Fibroblast of peridontal ligament (primary cell): ENCODE measurements around the gene PRKCB.
"Not testable (repeated sequence)": the region's sequence is repeated elsewhere in the genome, so short reads cannot be mapped to it uniquely, and the experiment has no call there.

Source experiments
- DNase-seq: peaks from one replicate; pipeline ENCODE4 v3.0.0-alpha.2; 2010; ENCODE audit errors: extremely low read depth

PRKCB gene

DNA sequence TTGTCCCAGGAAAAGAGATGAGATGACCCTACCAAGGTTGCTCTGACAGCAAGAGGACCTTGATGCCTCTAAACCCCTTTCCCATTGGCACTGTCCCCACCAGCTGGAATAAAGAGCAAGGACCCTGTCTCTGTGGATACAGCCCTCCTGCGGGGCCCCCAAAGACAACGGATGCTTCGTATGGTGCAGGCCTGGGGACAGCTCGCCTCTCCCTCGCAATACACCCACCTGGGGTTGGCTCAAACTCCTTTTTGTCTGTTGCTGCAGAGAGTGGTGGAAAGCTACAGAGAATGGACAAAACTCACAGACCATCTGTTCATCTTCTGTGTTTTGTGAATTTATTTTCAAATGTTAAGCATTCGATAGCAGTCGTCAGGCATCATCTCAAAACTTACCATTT lies 392.7 kb downstream of the PRKCB start:
- no peak for DNase-seq

DNA sequence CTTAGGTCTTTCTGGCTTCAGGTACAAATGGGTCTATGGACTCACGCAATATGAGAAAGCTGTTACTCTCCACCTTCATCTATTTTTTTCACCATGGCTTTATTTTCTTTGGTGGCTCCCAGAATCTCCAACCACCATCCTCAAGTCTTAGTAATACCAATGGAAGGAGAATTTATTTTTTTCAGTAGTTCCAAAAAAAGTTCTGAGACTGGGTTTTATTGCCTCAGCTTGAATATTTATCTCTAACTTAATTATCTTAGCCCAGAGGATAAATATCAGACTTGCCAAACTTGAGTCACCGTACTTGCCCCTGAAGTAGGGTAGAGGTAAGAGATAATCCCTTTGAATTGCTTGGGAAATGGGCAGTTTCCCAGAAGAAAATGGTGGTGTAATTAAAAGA lies 397.2 kb downstream of the PRKCB start:
- DNase-seq = no peak

DNA sequence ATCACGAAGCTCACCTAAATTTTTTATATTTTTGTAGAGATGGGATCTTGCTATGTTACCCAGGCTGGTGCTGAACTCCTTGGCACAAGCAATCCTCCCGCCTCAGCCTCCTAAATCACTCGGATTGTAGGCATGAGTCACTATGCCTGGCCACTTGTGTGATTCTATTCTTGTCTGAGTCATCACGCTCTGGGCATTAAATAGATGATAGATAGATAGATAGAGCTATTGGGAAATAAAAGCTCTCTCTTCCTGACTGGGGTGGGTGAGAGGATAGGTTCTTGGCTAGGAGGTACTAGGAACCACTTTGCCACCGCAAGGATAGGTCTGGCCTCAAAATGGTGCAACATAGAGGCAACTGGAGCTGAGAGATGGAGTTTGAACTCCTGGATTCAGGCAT lies 399.0 kb downstream of the PRKCB start:
- no peak for DNase-seq

DNA sequence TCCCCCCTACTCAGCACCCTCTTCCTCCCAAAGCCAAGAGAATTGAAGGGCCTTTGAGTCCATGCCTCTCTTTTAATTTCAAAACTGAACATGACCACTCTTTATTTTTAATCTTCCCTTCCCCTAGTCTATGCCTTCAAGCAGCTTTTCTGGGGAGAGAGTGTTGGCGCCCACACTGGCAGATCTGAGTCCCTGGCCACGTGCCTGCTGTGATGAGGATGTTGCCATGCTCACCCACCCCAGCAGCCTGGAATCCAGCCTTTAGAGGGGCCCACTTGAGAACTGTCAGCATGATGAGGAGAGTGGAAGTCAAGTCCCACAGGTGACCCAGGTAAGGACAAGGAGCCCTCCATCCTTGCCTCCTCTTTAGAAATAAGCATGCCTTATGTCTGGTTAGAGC lies 400.0 kb downstream of the PRKCB start:
- no peak for DNase-seq

DNA sequence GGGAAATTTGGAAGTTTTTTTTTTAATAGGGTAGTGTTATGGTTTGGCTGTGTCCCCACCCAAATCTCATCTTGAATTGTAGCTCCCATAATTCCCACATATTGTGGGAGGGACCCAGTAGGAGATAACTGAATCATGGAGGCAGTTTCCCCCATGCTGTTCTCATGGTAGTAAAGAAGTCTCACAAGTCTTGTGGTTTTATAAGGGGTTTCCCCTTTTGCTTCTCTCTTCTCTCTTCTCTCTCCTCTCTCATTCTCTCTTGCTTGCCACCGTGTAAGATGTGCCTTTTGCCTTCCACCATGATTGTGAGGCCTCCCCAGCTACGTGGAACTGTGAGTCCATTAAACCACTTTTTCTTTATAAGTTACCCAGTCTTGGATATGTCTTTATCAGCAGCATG lies 403.1 kb downstream of the PRKCB start:
- DNase-seq = not testable (repeated sequence)

DNA sequence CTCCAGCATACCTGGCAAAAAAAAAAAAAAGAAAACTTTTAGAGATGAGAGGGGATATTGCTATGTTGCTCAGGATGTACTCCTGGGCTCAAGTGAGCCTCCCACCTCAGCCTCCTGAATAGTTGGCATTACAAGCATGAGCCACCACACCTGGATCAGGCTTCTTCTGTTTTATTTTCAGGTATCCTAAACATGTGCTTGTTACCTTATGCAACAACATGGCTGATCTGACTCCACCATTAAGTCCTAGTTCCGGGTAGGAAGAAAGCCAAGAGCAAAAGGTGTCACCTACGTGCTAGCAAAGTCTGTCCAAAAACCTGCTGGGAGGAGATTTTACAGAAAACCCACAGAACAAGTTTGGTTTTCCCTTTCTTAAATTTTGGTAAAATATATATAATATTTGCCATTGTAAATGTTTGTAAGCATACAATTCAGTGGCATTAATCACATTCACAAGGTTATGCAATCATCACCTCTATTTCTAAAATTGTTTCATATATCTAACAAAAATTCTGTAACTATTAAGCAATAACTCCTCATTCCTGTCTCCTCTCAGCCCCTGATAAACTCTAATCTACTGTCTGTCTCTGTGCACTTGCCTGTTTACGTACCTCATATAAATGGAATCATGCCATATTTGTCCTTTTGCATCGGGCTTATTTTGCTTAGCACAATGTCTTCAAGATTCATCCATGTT lies 411.3 kb downstream of the PRKCB start:
- no peak for DNase-seq

DNA sequence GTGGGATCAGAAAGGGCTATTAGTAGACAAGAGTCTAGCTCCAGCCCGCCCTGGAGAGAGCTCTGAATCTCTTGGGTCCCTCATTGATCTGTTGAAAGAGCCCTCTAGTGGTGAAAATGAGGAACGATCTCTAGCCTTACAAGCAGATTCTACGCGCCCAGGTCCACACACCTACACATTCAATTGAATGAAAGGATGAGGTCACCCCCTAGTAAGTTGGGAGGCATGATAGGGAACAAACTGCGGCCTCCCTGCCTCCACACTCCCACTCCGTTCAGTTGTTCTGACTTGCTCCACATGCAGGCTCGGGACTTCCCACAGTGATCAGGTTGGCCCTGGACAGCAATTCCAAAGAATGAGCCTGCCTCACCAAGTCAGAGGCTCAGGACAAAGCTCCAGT lies 417.4 kb downstream of the PRKCB start:
- peak; percentile 3 for DNase-seq

DNA sequence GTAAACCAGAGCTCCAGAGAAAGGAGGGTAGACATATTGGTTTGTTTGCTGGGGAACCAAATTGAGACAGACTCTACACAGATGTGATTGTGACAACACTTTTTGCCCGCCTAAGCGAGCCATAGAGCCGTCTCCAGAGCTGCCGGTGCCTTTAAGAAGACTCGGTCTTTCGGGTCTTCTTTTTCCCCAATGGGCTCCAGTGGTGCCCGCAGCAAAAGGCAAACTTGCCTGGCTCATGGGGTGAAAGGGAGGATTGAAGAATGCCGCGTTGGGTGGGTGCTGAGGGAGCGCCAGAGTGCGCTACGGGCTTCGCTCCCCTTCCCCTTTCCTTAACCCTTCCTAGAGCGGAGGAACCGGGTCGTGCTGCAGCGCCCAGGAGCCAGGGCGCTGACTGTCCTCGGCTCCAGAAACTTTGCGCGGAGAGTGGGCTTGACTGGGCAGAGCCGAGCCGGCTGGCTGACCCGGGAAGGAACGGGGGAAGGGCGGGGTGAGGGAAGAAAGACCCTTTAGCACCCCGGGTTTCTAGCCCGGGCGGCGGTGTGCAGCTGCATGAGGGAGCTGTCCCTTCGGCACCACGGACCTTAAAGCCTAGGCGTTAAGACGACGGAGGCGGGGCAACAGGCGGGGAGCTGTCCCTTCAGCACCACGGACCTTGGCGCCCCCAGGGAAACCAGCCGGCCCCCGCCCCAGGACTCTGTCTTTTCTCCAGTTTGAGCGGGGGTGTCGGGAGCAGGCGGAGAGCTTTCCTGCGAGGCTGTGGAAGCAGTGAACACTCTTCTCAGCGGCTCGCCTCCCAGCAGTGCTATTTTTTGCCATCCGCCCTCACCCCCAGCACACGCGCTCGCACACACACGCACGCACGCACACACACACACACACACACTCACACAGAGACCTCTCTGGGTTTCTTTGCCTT lies 419.9 kb downstream of the PRKCB start, which contains the start of gene CACNG3:
Gene CACNG3, plus strand, starts transcription at position 880 of the 916 bp plus-strand sequence. CDS start 420 bp downstream, outside the sequence.
- no peak for DNase-seq

DNA sequence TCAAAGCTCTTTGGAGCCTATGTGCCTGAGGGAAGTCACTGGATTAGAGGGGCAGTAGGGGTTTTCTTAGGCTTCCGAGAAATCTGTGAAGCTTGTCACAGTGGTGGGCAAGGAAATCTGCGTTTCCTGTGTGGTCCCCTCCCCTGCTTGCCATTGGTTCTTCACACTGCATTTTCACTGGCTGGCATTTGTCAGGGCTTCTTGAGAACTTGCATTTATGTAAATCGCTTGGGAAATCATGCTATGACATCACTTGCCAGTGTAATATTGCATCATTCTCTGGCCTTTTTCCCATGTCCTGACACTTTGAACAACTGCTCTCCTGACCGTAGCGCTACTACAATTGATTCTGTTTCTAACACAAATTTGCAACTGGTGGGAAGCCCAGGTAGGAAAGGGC lies 422.2 kb downstream of the PRKCB start:
- DNase-seq = no peak

DNA sequence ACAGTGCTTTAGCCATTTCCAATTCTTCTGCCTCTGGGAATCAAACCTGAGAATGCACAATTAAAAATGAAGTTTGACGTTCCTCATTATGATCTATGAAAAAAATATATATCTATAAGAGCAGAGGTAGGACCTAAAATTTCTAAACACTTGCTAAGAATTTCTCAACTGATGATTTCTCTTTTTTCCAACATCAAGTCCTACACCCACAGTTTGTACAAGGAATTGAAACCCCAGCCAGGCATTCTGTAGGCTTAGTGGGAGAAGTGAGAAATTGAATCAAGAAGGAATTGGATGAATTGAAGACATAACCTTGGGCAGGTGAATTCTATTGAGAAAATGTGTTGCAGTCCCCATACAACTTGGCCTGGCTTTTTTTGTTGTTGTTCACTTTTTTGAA lies 423.0 kb downstream of the PRKCB start:
- DNase-seq = no peak

DNA sequence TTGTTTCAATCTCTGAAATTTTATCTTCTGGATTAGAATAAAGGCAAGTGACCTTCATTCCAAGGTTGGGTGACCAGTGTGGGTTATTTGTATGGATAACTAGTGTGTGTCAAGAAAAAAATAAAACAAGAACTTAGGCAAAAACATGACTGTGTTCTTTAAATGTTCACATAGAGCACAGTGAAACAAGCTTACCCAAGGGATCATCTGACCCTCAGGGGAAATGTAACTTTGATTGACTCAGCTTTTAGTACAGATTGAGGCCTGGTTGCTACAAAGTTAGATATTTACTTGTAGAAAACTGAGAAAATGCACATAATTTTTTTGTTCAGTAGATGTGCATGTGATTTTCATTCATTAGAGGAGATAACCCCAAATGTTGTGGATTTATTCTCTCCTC lies 427.0 kb downstream of the PRKCB start:
- DNase-seq = no peak
